Stomach smooth muscle (tissue), 2 donors: ENCODE measurements around the gene CCDC93.

Experiments used
- H3K27ac ChIP-seq: one replicate; pipeline ENCODE4 v1.7.0; 2013; ENCODE audit warnings: mild to moderate bottlenecking, low read length, inconsistent platforms
- H3K27me3 ChIP-seq, 2 donors: one replicate each; pipeline ENCODE4 v1.7.0; 2013; ENCODE audit warnings: low read length in 2 of 2; ENCODE audit not compliant: insufficient read depth in 2 of 2, control insufficient read depth in 1 of 2
- H3K36me3 ChIP-seq, 2 donors: one replicate each; pipeline ENCODE4 v1.7.0; 2013; ENCODE audit warnings: low read length in 2 of 2; ENCODE audit not compliant: control insufficient read depth in 2 of 2, insufficient read depth in 2 of 2
- H3K4me1 ChIP-seq: one replicate; pipeline ENCODE4 v1.7.0; 2013; ENCODE audit warnings: low read length; ENCODE audit not compliant: control insufficient read depth, insufficient read depth
- H3K4me3 ChIP-seq, 2 donors: one replicate each; pipeline ENCODE4 v1.7.0; 2013; ENCODE audit warnings: low read length in 2 of 2
- H3K9ac ChIP-seq, 2 donors: one replicate each; pipeline ENCODE4 v1.7.0; 2013; ENCODE audit warnings: low read length in 2 of 2, mild to moderate bottlenecking in 1 of 2
- H3K9me3 ChIP-seq, 2 donors: one replicate each; pipeline ENCODE4 v1.7.0; 2013; ENCODE audit warnings: low read length in 2 of 2; ENCODE audit not compliant: control insufficient read depth in 2 of 2
- donor health status: healthy.
- donor health status: Pancreatic carcinoma.

The CCDC93 gene

GRCh38 chr2:117973498-117974082, 40.3 kb downstream of the CCDC93 start:
- H3K27ac ChIP-seq = no peak overlapping the region
- H3K9me3 ChIP-seq = no peaks in the 10 kb centered on the region
- peaks cover 43 to 54% of the 10 kb centered on the region in 2 donors for H3K36me3 ChIP-seq
- no peaks in the 10 kb centered on the region for H3K27me3 ChIP-seq
- no peak overlapping the region for H3K4me3 ChIP-seq
- H3K4me1 ChIP-seq = no peaks in the 10 kb centered on the region
- H3K9ac ChIP-seq = no peak overlapping the region

GRCh38 chr2:117972476-117973123, 41.3 kb downstream of the CCDC93 start:
- no peak overlapping the region for H3K27ac ChIP-seq
- no peaks in the 10 kb centered on the region for H3K4me1 ChIP-seq
- H3K9ac ChIP-seq = no peak overlapping the region
- peaks cover 41 to 51% of the 10 kb centered on the region in 2 donors for H3K36me3 ChIP-seq
- H3K9me3 ChIP-seq = no peaks in the 10 kb centered on the region
- no peaks in the 10 kb centered on the region for H3K27me3 ChIP-seq
- no peak overlapping the region for H3K4me3 ChIP-seq

- H3K27ac ChIP-seq = no peak overlapping the region
- H3K36me3 ChIP-seq = peaks cover 24 to 26% of the 10 kb centered on the region in 2 donors
- H3K27me3 ChIP-seq = no peaks in the 10 kb centered on the region
- no peaks in the 10 kb centered on the region for H3K9me3 ChIP-seq
- no peak overlapping the region for H3K9ac ChIP-seq
- H3K4me3 ChIP-seq = no peak overlapping the region
- no peaks in the 10 kb centered on the region for H3K4me1 ChIP-seq
Observed at GRCh38 chr2:117968722-117969121, 45.1 kb downstream of the CCDC93 start.

GRCh38 chr2:117967977-117968718, 45.7 kb downstream of the CCDC93 start:
- Histone ChIP-seq H3K27me3 (no peaks in the 10 kb centered on the region), H3K4me3 (no peak overlapping the region), H3K36me3 (peaks cover 20 to 22% of the 10 kb centered on the region in 2 donors), H3K9me3 (no peaks in the 10 kb centered on the region), H3K27ac (no peak overlapping the region), H3K9ac (no peak overlapping the region), H3K4me1 (no peaks in the 10 kb centered on the region)

GRCh38 chr2:117963446-117963845, 50.4 kb downstream of the CCDC93 start:
- Histone ChIP-seq H3K4me1 (no peaks in the 10 kb centered on the region), H3K36me3 (peaks cover 12 to 14% of the 10 kb centered on the region in 2 donors), H3K9me3 (no peaks in the 10 kb centered on the region), H3K9ac (no peak overlapping the region), H3K4me3 (no peak overlapping the region), H3K27ac (no peak overlapping the region), H3K27me3 (no peaks in the 10 kb centered on the region)

- no peak overlapping the region for H3K9ac ChIP-seq
- peaks cover 22 to 26% of the 10 kb centered on the region in 2 donors for H3K36me3 ChIP-seq
- H3K27ac ChIP-seq = no peak overlapping the region
- no peaks in the 10 kb centered on the region for H3K27me3 ChIP-seq
- H3K4me3 ChIP-seq = no peak overlapping the region
- H3K9me3 ChIP-seq = no peaks in the 10 kb centered on the region
- no peaks in the 10 kb centered on the region for H3K4me1 ChIP-seq
Observed at GRCh38 chr2:117961201-117961600, 52.7 kb downstream of the CCDC93 start.

- H3K9me3 ChIP-seq = no peaks in the 10 kb centered on the region
- H3K27me3 ChIP-seq = no peaks in the 10 kb centered on the region
- H3K4me1 ChIP-seq = no peaks in the 10 kb centered on the region
- H3K4me3 ChIP-seq = no peak overlapping the region
- H3K27ac ChIP-seq = no peak overlapping the region
- no peak overlapping the region for H3K9ac ChIP-seq
- H3K36me3 ChIP-seq = peaks cover 26% of the 10 kb centered on the region in 2 donors
Observed at GRCh38 chr2:117960231-117960630, 53.6 kb downstream of the CCDC93 start.

GRCh38 chr2:117958186-117958585, 55.7 kb downstream of the CCDC93 start:
- Histone ChIP-seq H3K4me3 (no peak overlapping the region), H3K9ac (no peak overlapping the region), H3K27me3 (no peaks in the 10 kb centered on the region), H3K9me3 (no peaks in the 10 kb centered on the region), H3K36me3 (peaks cover 33 to 36% of the 10 kb centered on the region in 2 donors), H3K4me1 (no peaks in the 10 kb centered on the region), H3K27ac (no peak overlapping the region)

GRCh38 chr2:117957616-117958015, 56.3 kb downstream of the CCDC93 start:
- no peak overlapping the region for H3K4me3 ChIP-seq
- H3K27ac ChIP-seq = no peak overlapping the region
- H3K36me3 ChIP-seq = peaks cover 33 to 40% of the 10 kb centered on the region in 2 donors
- no peaks in the 10 kb centered on the region for H3K27me3 ChIP-seq
- no peak overlapping the region for H3K9ac ChIP-seq
- H3K4me1 ChIP-seq = no peaks in the 10 kb centered on the region
- H3K9me3 ChIP-seq = no peaks in the 10 kb centered on the region

GRCh38 chr2:117956036-117956796, 57.7 kb downstream of the CCDC93 start:
- H3K27me3 ChIP-seq = no peaks in the 10 kb centered on the region
- no peak overlapping the region for H3K9ac ChIP-seq
- H3K4me3 ChIP-seq = no peak overlapping the region
- H3K36me3 ChIP-seq = peaks cover 44 to 49% of the 10 kb centered on the region in 2 donors
- H3K27ac ChIP-seq = no peak overlapping the region
- H3K4me1 ChIP-seq = no peaks in the 10 kb centered on the region
- no peaks in the 10 kb centered on the region for H3K9me3 ChIP-seq
